HepG2 (cell line): Measurements from ENCODE around the gene CLPSL2. TPM values are rescaled to one million over a fixed set of nuclear protein-coding genes. Genes with fewer than 3 reads are reported as not detected.
A peak's percentile ranks its signal among the peaks of the same experiment; 100 is the strongest.

Experiments
- EED ChIP-seq: sonication (generic); formaldehyde crosslinking; IDR thresholded peaks from 2 replicates; pipeline ENCODE4 v1.5.0; 2020; ENCODE audit warnings: mild to moderate bottlenecking, missing genetic modification reagents
- GATAD2A ChIP-seq: IDR thresholded peaks from 2 replicates; pipeline ENCODE4 v1.6.1; 2016
- NBN ChIP-seq: fragments of 450-650 bp; conservative IDR thresholded peaks from 2 replicates; pipeline ENCODE4 v1.6.1; 2017
- NCOR1 ChIP-seq: fragments of 200-600 bp; sonication (generic); IDR thresholded peaks from 2 replicates; pipeline ENCODE4 v1.7.0; 2017; ENCODE audit warnings: antibody characterized with exemption, low read length, borderline replicate concordance
- PAWR ChIP-seq: sonication (generic); formaldehyde crosslinking; IDR thresholded peaks from 2 replicates; pipeline ENCODE4 v1.4.0; 2020; ENCODE audit warnings: missing genetic modification reagents, mild to moderate bottlenecking, borderline replicate concordance
- PHB2 ChIP-seq: fragments of 450-650 bp; IDR thresholded peaks from 2 replicates; pipeline ENCODE4 v1.6.1; 2018; ENCODE audit not compliant: partially characterized antibody
- RELA ChIP-seq: sonication (generic); formaldehyde crosslinking; IDR thresholded peaks from 2 replicates; pipeline ENCODE4 v1.4.0; 2020; ENCODE audit warnings: missing genetic modification reagents
- ZFP37 ChIP-seq: sonication (generic); formaldehyde crosslinking; IDR thresholded peaks from 2 replicates; pipeline ENCODE4 v1.4.0; 2020; ENCODE audit warnings: missing genetic modification reagents, borderline replicate concordance
- ZKSCAN5 ChIP-seq: sonication (generic); formaldehyde crosslinking; IDR thresholded peaks from 2 replicates; pipeline ENCODE4 v1.5.1; 2020; ENCODE audit warnings: mild to moderate bottlenecking, missing genetic modification reagents
- ZNF383 ChIP-seq: sonication (generic); formaldehyde crosslinking; IDR thresholded peaks from 2 replicates; pipeline ENCODE4 v1.4.0; 2020; ENCODE audit warnings: missing genetic modification reagents, mild to moderate bottlenecking, borderline replicate concordance
- ZNF441 ChIP-seq: sonication (generic); formaldehyde crosslinking; IDR thresholded peaks from 2 replicates; pipeline ENCODE4 v1.7.0; 2021; ENCODE audit warnings: missing genetic modification reagents, borderline replicate concordance
- ZNF562 ChIP-seq: sonication (generic); formaldehyde crosslinking; IDR thresholded peaks from 2 replicates; pipeline ENCODE4 v1.8.0; 2022; ENCODE audit warnings: missing genetic modification reagents, borderline replicate concordance
- ZNF773 ChIP-seq: sonication (generic); formaldehyde crosslinking; IDR thresholded peaks from 2 replicates; pipeline ENCODE4 v1.4.0; 2020; ENCODE audit warnings: missing genetic modification reagents, borderline replicate concordance
- ZNF780A ChIP-seq: sonication (generic); formaldehyde crosslinking; IDR thresholded peaks from 2 replicates; pipeline ENCODE4 v1.8.0; 2022; ENCODE audit warnings: mild to moderate bottlenecking, missing genetic modification reagents, moderate library complexity
- polyA plus RNA-seq, 8 experiments: library from polyadenylated mRNA; depleted of rRNA in 3 of 8; stranded (reverse) in 7 of 8; unstranded in 1 of 8; fragments of >200 nt; fragmentation: Illumina TruSeq in 4 of 8; extraction: Trizol in 4 of 8; gene quantifications; 2 replicates each; pipeline versions ENCODE4 v1.2.1 to v1.2.3, GENCODE V29; 2011 to 2016; ENCODE audit warnings: low read depth in 4 of 8, missing spikeins in 1 of 8, mixed read lengths in 1 of 8; ENCODE audit not compliant: insufficient read depth in 1 of 8
- total RNA-seq, 5 experiments: library from RNA; depleted of rRNA; stranded (reverse); fragments of >200 nt; fragmentation: Illumina TruSeq; extraction: Trizol; gene quantifications; 2 replicates each; pipeline ENCODE4 v1.2.3, GENCODE V29; 2016; ENCODE audit warnings: low read depth in 1 of 5
- TF ChIP-seq, protein P1 (sequence below): sonication (generic); formaldehyde crosslinking; IDR thresholded peaks from 2 replicates; pipeline ENCODE4 v1.5.0; 2020; ENCODE audit warnings: mild to moderate bottlenecking, missing genetic modification reagents, borderline replicate concordance
- TF ChIP-seq, protein P2 (sequence below): IDR thresholded peaks from 2 replicates; pipeline ENCODE4 v1.6.1; 2018; ENCODE audit warnings: missing genetic modification reagents
- TF ChIP-seq, protein P3 (sequence below): sonication (generic); formaldehyde crosslinking; IDR thresholded peaks from 2 replicates; pipeline ENCODE4 v1.5.0; 2020; ENCODE audit warnings: mild to moderate bottlenecking, missing genetic modification reagents
- TF ChIP-seq, protein P4 (sequence below): sonication (generic); formaldehyde crosslinking; IDR thresholded peaks from 2 replicates; pipeline ENCODE4 v1.5.1; 2020; ENCODE audit warnings: missing genetic modification reagents, mild to moderate bottlenecking, borderline replicate concordance
- TF ChIP-seq, protein P5 (sequence below): sonication (generic); formaldehyde crosslinking; IDR thresholded peaks from 2 replicates; pipeline ENCODE4 v1.4.0; 2020; ENCODE audit warnings: mild to moderate bottlenecking, missing genetic modification reagents, borderline replicate concordance

Gene CLPSL2
- total and polyA plus RNA-seq, 2 of the 13 experiments (the other 11 are each of a cell fraction or from before 2014, with no cell fraction given) = not detected

DNA sequence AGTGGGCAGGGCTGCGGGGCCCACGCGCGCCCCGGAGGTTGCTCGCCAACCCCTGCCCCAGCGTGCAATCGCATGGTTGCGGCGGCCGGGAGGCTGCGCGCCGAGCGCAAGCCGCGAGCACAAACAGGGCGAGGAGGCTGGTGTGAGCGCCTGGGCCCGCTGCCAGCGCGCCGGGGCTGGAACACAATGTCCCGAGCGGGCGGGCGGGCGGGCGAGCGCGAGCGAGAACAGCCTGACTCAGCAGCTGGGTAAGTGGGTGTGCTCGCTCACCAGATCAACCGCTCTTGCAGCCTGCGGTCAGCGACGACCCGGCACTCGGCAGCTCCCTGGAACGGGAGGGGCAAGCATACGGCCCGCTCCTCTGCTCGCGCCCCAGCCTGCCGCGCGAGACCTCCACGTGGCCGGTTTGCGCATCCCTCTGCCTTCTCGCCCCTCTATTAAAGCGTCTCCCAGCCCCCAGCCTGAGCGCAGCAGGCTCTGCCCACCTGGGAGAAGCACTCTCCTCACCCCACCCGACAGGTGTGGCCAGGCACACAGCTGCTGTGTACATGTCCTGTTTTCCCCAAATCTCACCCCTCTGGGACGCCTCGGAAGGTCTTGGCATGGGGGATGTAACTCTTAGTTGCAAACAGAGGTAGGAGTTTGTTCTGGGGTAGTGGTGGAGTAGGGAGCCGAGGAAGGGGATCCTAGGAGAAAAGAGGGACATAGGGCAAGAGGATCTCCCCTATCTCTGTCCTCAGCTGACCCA is 48.3 kb upstream of the CLPSL2 start (continued):
- TF ChIP-seq, protein P1, sequence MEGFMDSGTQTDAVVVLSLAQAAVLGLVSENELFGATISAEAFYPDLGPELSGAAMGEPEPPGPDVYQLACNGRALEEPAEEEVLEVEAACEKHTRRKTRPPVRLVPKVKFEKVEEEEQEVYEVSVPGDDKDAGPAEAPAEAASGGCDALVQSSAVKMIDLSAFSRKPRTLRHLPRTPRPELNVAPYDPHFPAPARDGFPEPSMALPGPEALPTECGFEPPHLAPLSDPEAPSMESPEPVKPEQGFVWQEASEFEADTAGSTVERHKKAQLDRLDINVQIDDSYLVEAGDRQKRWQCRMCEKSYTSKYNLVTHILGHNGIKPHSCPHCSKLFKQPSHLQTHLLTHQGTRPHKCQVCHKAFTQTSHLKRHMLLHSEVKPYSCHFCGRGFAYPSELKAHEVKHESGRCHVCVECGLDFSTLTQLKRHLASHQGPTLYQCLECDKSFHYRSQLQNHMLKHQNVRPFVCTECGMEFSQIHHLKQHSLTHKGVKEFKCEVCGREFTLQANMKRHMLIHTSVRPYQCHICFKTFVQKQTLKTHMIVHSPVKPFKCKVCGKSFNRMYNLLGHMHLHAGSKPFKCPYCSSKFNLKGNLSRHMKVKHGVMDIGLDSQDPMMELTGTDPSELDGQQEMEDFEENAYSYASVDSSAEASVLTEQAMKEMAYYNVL (CRISPR knock-in tag) = no peak
- TF ChIP-seq PAWR (CRISPR knock-in tag) (no peak), RELA (CRISPR knock-in tag) (no peak), EED (CRISPR knock-in tag) (no peak), ZKSCAN5 (CRISPR knock-in tag) (no peak), ZNF383 (0 out of 2 replicates have a peak, but pooled peaks have one; percentile 1), GATAD2A (CRISPR knock-in tag) (0 out of 2 replicates have a peak, but pooled peaks have one; percentile 8), NCOR1 (no peak), ZNF562 (CRISPR knock-in tag) (no peak), ZNF780A (CRISPR knock-in tag) (peak; percentile 30; the same call in 1 of the 2 replicates), ZNF441 (CRISPR knock-in tag) (no peak), ZNF773 (CRISPR knock-in tag) (0 out of 2 replicates have a peak, but pooled peaks have one; percentile 36), PHB2 (no peak), ZFP37 (no peak; the same call in 1 of the 2 replicates), NBN (no peak)
- TF ChIP-seq, protein P2, sequence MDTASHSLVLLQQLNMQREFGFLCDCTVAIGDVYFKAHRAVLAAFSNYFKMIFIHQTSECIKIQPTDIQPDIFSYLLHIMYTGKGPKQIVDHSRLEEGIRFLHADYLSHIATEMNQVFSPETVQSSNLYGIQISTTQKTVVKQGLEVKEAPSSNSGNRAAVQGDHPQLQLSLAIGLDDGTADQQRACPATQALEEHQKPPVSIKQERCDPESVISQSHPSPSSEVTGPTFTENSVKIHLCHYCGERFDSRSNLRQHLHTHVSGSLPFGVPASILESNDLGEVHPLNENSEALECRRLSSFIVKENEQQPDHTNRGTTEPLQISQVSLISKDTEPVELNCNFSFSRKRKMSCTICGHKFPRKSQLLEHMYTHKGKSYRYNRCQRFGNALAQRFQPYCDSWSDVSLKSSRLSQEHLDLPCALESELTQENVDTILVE = peak; percentile 48; the same call in 1 of the 2 replicates
- TF ChIP-seq, protein P3, sequence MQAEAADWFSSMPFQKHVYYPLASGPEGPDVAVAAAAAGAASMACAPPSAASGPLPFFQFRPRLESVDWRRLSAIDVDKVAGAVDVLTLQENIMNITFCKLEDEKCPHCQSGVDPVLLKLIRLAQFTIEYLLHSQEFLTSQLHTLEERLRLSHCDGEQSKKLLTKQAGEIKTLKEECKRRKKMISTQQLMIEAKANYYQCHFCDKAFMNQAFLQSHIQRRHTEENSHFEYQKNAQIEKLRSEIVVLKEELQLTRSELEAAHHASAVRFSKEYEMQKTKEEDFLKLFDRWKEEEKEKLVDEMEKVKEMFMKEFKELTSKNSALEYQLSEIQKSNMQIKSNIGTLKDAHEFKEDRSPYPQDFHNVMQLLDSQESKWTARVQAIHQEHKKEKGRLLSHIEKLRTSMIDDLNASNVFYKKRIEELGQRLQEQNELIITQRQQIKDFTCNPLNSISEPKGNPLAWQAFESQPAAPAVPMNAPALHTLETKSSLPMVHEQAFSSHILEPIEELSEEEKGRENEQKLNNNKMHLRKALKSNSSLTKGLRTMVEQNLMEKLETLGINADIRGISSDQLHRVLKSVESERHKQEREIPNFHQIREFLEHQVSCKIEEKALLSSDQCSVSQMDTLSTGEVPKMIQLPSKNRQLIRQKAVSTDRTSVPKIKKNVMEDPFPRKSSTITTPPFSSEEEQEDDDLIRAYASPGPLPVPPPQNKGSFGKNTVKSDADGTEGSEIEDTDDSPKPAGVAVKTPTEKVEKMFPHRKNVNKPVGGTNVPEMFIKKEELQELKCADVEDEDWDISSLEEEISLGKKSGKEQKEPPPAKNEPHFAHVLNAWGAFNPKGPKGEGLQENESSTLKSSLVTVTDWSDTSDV (CRISPR knock-in tag) = no peak
- TF ChIP-seq, protein P4, sequence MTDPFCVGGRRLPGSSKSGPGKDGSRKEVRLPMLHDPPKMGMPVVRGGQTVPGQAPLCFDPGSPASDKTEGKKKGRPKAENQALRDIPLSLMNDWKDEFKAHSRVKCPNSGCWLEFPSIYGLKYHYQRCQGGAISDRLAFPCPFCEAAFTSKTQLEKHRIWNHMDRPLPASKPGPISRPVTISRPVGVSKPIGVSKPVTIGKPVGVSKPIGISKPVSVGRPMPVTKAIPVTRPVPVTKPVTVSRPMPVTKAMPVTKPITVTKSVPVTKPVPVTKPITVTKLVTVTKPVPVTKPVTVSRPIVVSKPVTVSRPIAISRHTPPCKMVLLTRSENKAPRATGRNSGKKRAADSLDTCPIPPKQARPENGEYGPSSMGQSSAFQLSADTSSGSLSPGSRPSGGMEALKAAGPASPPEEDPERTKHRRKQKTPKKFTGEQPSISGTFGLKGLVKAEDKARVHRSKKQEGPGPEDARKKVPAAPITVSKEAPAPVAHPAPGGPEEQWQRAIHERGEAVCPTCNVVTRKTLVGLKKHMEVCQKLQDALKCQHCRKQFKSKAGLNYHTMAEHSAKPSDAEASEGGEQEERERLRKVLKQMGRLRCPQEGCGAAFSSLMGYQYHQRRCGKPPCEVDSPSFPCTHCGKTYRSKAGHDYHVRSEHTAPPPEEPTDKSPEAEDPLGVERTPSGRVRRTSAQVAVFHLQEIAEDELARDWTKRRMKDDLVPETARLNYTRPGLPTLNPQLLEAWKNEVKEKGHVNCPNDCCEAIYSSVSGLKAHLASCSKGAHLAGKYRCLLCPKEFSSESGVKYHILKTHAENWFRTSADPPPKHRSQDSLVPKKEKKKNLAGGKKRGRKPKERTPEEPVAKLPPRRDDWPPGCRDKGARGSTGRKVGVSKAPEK = no peak
- TF ChIP-seq, protein P5, sequence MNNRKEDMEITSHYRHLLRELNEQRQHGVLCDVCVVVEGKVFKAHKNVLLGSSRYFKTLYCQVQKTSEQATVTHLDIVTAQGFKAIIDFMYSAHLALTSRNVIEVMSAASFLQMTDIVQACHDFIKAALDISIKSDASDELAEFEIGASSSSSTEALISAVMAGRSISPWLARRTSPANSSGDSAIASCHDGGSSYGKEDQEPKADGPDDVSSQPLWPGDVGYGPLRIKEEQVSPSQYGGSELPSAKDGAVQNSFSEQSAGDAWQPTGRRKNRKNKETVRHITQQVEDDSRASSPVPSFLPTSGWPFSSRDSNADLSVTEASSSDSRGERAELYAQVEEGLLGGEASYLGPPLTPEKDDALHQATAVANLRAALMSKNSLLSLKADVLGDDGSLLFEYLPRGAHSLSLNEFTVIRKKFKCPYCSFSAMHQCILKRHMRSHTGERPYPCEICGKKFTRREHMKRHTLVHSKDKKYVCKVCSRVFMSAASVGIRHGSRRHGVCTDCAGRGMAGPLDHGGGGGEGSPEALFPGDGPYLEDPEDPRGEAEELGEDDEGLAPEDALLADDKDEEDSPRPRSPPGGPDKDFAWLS (CRISPR knock-in tag) = no peak
